GM12874 (cell line): ENCODE data around the gene STC2.

Experiments used
- TF ChIP-seq, protein P1 (sequence below): IDR thresholded peaks from 2 replicates; pipeline ENCODE4 v1.5.1; 2011; ENCODE audit warnings: low read depth, mild to moderate bottlenecking, control low read depth, low read length, moderate library complexity; ENCODE audit not compliant: insufficient read depth

Gene STC2

GRCh38 chr5:173314166-173314952 is 13.9 kb downstream of the STC2 start:
- TF ChIP-seq, protein P1, sequence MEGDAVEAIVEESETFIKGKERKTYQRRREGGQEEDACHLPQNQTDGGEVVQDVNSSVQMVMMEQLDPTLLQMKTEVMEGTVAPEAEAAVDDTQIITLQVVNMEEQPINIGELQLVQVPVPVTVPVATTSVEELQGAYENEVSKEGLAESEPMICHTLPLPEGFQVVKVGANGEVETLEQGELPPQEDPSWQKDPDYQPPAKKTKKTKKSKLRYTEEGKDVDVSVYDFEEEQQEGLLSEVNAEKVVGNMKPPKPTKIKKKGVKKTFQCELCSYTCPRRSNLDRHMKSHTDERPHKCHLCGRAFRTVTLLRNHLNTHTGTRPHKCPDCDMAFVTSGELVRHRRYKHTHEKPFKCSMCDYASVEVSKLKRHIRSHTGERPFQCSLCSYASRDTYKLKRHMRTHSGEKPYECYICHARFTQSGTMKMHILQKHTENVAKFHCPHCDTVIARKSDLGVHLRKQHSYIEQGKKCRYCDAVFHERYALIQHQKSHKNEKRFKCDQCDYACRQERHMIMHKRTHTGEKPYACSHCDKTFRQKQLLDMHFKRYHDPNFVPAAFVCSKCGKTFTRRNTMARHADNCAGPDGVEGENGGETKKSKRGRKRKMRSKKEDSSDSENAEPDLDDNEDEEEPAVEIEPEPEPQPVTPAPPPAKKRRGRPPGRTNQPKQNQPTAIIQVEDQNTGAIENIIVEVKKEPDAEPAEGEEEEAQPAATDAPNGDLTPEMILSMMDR, result no peak

- TF ChIP-seq, protein P1, result no peak
Measured at GRCh38 chr5:173313351-173313801, 14.8 kb downstream of the STC2 start.

GRCh38 chr5:173312821-173313220 is 15.4 kb downstream of the STC2 start:
- TF ChIP-seq, protein P1, result no peak

GRCh38 chr5:173311818-173312585 is 16.2 kb downstream of the STC2 start:
- TF ChIP-seq, protein P1, result no peak

- TF ChIP-seq, protein P1, result no peak
Measured at GRCh38 chr5:173310861-173311785, 17.1 kb downstream of the STC2 start.

DNA sequence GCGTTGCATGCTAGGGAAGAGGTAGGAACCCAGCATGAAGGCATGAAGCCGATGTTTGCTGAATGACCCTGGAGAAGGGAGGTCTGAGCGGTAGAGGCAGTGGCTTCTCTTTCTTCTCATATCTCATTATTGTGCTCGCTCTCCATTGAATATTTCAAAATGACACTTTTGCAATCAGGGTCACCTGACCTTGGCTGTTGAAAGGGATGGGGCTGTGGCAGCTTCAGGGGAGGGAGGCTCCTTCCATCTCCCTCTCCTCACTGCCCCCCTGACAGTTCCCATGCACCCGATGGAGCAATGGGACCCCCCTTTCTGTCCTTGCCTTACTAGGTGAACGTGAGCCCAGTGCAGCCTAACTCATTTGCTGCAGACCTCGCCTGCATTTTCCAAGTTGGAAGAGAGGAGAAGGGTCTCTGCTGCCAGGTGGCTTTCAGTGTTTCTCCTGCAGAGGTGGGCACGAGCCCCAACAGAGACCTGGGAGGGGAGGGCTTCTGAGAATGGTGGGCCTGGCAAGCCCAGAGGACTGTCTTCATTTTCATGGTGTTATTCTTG is 17.9 kb downstream of the STC2 start:
- TF ChIP-seq, protein P1, result no peak
